SK-N-SH treated with all-trans-retinoic acid at 6 μM for 48 hours (cell line): ENCODE measurements around the gene TYSND1.

Experiments
- ATAC-seq: fragments of 200-7000 bp; cut with Tn5 transposase; 3 replicates; pipeline ENCODE4 v1.9.1; 2020; ENCODE audit warnings: mild to moderate bottlenecking, moderate library complexity
- ARNTL ChIP-seq: fragments of 450-650 bp; formaldehyde crosslinking; IDR thresholded peaks from 2 replicates; pipeline ENCODE4 v1.5.0; 2020; ENCODE audit warnings: low read depth, mild to moderate bottlenecking, moderate library complexity, borderline replicate concordance
- CREB5 ChIP-seq: fragments of 250-450 bp; sonication (Bioruptor Pico); IDR thresholded peaks from 2 replicates; pipeline ENCODE4 v1.5.1; 2020; ENCODE audit warnings: low read depth, mild to moderate bottlenecking, moderate library complexity
- CSDC2 ChIP-seq: fragments of 250-450 bp; sonication (Bioruptor Pico); IDR thresholded peaks from 2 replicates; pipeline ENCODE4 v1.5.0; 2020; ENCODE audit warnings: mild to moderate bottlenecking, moderate library complexity
- CSRNP3 ChIP-seq: fragments of 250-450 bp; sonication (Bioruptor Pico); IDR thresholded peaks from 2 replicates; pipeline ENCODE4 v1.5.1; 2021; ENCODE audit warnings: mild to moderate bottlenecking, moderate library complexity
- ESRRG ChIP-seq: fragments of 250-450 bp; sonication (Bioruptor Pico); IDR thresholded peaks from 2 replicates; pipeline ENCODE4 v1.6.1; 2021; ENCODE audit warnings: mild to moderate bottlenecking
- ISL1 ChIP-seq: fragments of 250-450 bp; sonication (Bioruptor Pico); IDR thresholded peaks from 2 replicates; pipeline ENCODE4 v2.1.2; 2022; ENCODE audit warnings: mild to moderate bottlenecking, moderate library complexity
- OSR1 ChIP-seq: fragments of 250-450 bp; sonication (Bioruptor Pico); IDR thresholded peaks from 2 replicates; pipeline ENCODE4 v1.8.0; 2022; ENCODE audit warnings: moderate library complexity, mild to moderate bottlenecking, inconsistent platforms
- PATZ1 ChIP-seq: fragments of 250-450 bp; sonication (Bioruptor Pico); IDR thresholded peaks from 2 replicates; pipeline ENCODE4 v1.8.0; 2020; ENCODE audit warnings: mild to moderate bottlenecking, moderate library complexity, borderline replicate concordance
- POU6F1 ChIP-seq: fragments of 250-450 bp; sonication (Bioruptor Pico); IDR thresholded peaks from 2 replicates; pipeline ENCODE4 v1.8.0; 2021; ENCODE audit warnings: low read depth, mild to moderate bottlenecking, moderate library complexity, borderline replicate concordance
- RARB ChIP-seq: fragments of 250-450 bp; sonication (Bioruptor Pico); IDR thresholded peaks from 2 replicates; pipeline ENCODE4 v1.8.0; 2021; ENCODE audit warnings: mild to moderate bottlenecking, moderate library complexity
- SNAI2 ChIP-seq: fragments of 250-450 bp; sonication (Bioruptor Pico); IDR thresholded peaks from 2 replicates; pipeline ENCODE4 v1.5.0; 2020; ENCODE audit warnings: mild to moderate bottlenecking, moderate library complexity
- TCF4 ChIP-seq: fragments of 250-450 bp; sonication (Bioruptor Pico); IDR thresholded peaks from 2 replicates; pipeline ENCODE4 v1.8.0; 2021; ENCODE audit warnings: mild to moderate bottlenecking, moderate library complexity, borderline replicate concordance
- TOX ChIP-seq: fragments of 250-450 bp; sonication (Bioruptor Pico); IDR thresholded peaks from 2 replicates; pipeline ENCODE4 v1.8.0; 2021; ENCODE audit warnings: mild to moderate bottlenecking, moderate library complexity, borderline replicate concordance
- TSHZ2 ChIP-seq: fragments of 250-450 bp; sonication (Bioruptor Pico); IDR thresholded peaks from 2 replicates; pipeline ENCODE4 v1.5.0; 2020; ENCODE audit warnings: mild to moderate bottlenecking, moderate library complexity
- ZC3H10 ChIP-seq: fragments of 250-450 bp; sonication (Bioruptor Pico); IDR thresholded peaks from 2 replicates; pipeline ENCODE4 v1.5.1; 2021; ENCODE audit warnings: mild to moderate bottlenecking, moderate library complexity
- ZFP3 ChIP-seq: fragments of 250-450 bp; sonication (Bioruptor Pico); IDR thresholded peaks from 2 replicates; pipeline ENCODE4 v1.5.0; 2020; ENCODE audit warnings: mild to moderate bottlenecking, moderate library complexity
- ZNF70 ChIP-seq: fragments of 450-650 bp; formaldehyde crosslinking; IDR thresholded peaks from 2 replicates; pipeline ENCODE4 v1.5.0; 2020; ENCODE audit warnings: mild to moderate bottlenecking, moderate library complexity
- ZNF8 ChIP-seq: fragments of 450-650 bp; formaldehyde crosslinking; IDR thresholded peaks from 2 replicates; pipeline ENCODE4 v1.5.0; 2020; ENCODE audit warnings: mild to moderate bottlenecking, moderate library complexity

Gene TYSND1

GRCh38 chr10:70164163-70164562 is 17.7 kb upstream of the TYSND1 start:
- no peak for TF ChIP-seq POU6F1 (CRISPR knock-in tag)
- no peak for TF ChIP-seq ZNF8 (CRISPR knock-in tag)
- TF ChIP-seq TSHZ2 (CRISPR knock-in tag), result no peak
- TF ChIP-seq PATZ1 (CRISPR knock-in tag), result no peak
- no peak for TF ChIP-seq TOX (CRISPR knock-in tag)
- TF ChIP-seq ESRRG (CRISPR knock-in tag), result no peak
- TF ChIP-seq CSDC2 (CRISPR knock-in tag), result no peak
- no peak for TF ChIP-seq OSR1
- no peak for TF ChIP-seq ISL1 (CRISPR knock-in tag)
- no peak for TF ChIP-seq ZFP3 (CRISPR knock-in tag)
- TF ChIP-seq TCF4 (CRISPR knock-in tag), result no peak
- TF ChIP-seq RARB (CRISPR knock-in tag), result no peak
- TF ChIP-seq, all 23 proteins: peak for 0
- ATAC-seq, result no peak

GRCh38 chr10:70163448-70163847 is 16.9 kb upstream of the TYSND1 start:
- TF ChIP-seq ARNTL, result no peak
- no peak for TF ChIP-seq OSR1
- TF ChIP-seq TCF4 (CRISPR knock-in tag), result no peak
- no peak for TF ChIP-seq ZC3H10 (CRISPR knock-in tag)
- TF ChIP-seq TOX (CRISPR knock-in tag), result no peak
- TF ChIP-seq CSRNP3 (CRISPR knock-in tag), result no peak
- TF ChIP-seq ZFP3 (CRISPR knock-in tag), result no peak
- no peak for TF ChIP-seq PATZ1 (CRISPR knock-in tag)
- no peak for TF ChIP-seq ZNF8 (CRISPR knock-in tag)
- no peak for TF ChIP-seq SNAI2 (CRISPR knock-in tag)
- no peak for TF ChIP-seq CSDC2 (CRISPR knock-in tag)
- TF ChIP-seq ISL1 (CRISPR knock-in tag), result no peak
- no peak for TF ChIP-seq ZNF70 (CRISPR knock-in tag)
- ATAC-seq, result no peak

- no peak for TF ChIP-seq CREB5 (CRISPR knock-in tag)
- ATAC-seq, result no peak
Observed at GRCh38 chr10:70162892-70163201, 16.3 kb upstream of the TYSND1 start.
